Limb (tissue), 2 donors: ENCODE data around the gene DEF6.

ENCODE experiments used
- DNase-seq, 2 donors: peaks; one replicate each; pipeline ENCODE4 v3.0.0-alpha.2; 2016; ENCODE audit errors: extremely low spot score in 2 of 2

The DEF6 gene

DNA sequence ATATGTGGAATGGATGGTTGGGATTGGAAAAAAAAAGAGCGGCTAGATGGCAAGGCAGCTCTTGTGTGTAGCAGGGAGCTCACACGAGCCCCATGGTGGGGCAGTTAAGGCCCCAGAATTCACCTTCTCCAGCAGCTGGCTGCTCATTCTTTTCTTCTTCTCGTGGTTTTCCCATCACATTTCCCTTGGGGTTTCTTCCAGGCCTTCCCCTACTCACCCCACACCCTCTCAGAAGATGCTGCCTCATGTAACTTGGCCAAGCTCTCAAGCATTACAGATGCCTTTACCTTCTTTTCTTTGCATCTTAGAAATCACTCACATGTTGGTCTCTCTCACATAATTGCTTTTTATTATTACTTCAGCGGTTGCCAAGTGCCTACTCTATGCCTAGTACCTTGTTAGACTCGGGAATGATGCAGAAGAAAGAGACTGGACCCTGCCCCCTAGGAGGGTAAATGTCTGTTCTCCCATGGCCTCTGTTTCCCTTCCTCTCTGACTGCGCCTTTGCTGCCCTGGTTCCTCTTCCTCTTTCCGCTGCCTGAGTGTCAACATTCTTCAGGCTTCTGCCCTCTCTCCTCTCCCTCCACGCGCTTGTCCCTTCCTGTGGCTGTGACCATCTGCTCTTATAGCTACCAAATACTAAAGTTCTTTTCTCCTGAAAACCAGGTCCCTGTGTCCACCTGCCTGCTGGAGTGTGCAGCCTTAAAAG is 73.3 kb downstream of the DEF6 start:
- DNase-seq = no peak
